DND-41 (cell line): ENCODE results near the gene AFAP1.

ENCODE experiments used
- ATAC-seq: fragments of 200-7000 bp; cut with Tn5 transposase; 3 replicates; pipeline ENCODE4 v1.9.1; 2021; ENCODE audit warnings: low read depth; ENCODE audit not compliant: insufficient read depth
- DNase-seq: peaks from one replicate; pipeline ENCODE4 v3.0.0-alpha.2; 2020
- H2AFZ ChIP-seq: 2 replicates; pipeline ENCODE4 v1.6.0; 2012; ENCODE audit warnings: low read depth, low read length
- H3K27ac ChIP-seq: 2 replicates; pipeline ENCODE4 v1.5.1; 2012; ENCODE audit warnings: low read length, inconsistent platforms
- H3K27me3 ChIP-seq: fragments of 200-600 bp; sonication (generic); 2 replicates; pipeline ENCODE4 v1.6.0; 2012; ENCODE audit warnings: low read length, mild to moderate bottlenecking, inconsistent platforms; ENCODE audit not compliant: insufficient read depth, poor library complexity
- H3K36me3 ChIP-seq: 2 replicates; pipeline ENCODE4 v1.5.1; 2012; ENCODE audit warnings: low read length, inconsistent platforms; ENCODE audit not compliant: insufficient read depth
- H3K4me1 ChIP-seq: 2 replicates; pipeline ENCODE4 v1.5.1; 2012; ENCODE audit warnings: mild to moderate bottlenecking, low read length; ENCODE audit not compliant: insufficient read depth
- H3K4me2 ChIP-seq: 2 replicates; pipeline ENCODE4 v1.6.0; 2012; ENCODE audit warnings: mild to moderate bottlenecking, moderate library complexity, low read length, inconsistent platforms; ENCODE audit not compliant: insufficient read depth
- H3K4me3 ChIP-seq, 2 experiments: fragments of 200-600 bp in 1 of 2; shearing (Covaris generic) in 1 of 2; 2 replicates each; pipeline ENCODE4 v1.5.1; 2012 to 2016; ENCODE audit warnings: inconsistent platforms in 2 of 2, low read length in 2 of 2, mild to moderate bottlenecking in 2 of 2, low read depth in 1 of 2, moderate library complexity in 1 of 2
- H3K79me2 ChIP-seq: 2 replicates; pipeline ENCODE4 v1.6.0; 2012; ENCODE audit warnings: low read length, inconsistent platforms; ENCODE audit not compliant: insufficient read depth
- H3K9ac ChIP-seq: 2 replicates; pipeline ENCODE4 v1.6.0; 2012; ENCODE audit warnings: low read depth, mild to moderate bottlenecking, inconsistent platforms, low read length, moderate library complexity
- H3K9me3 ChIP-seq: 2 replicates; pipeline ENCODE4 v1.5.1; 2012; ENCODE audit warnings: low read length, moderate library complexity, mild to moderate bottlenecking, inconsistent platforms; ENCODE audit not compliant: insufficient read depth, severe bottlenecking
- H4K20me1 ChIP-seq: 2 replicates; pipeline ENCODE4 v1.6.0; 2012; ENCODE audit warnings: low read length; ENCODE audit not compliant: insufficient read depth
- EZH2 ChIP-seq: IDR thresholded peaks from 3 replicates; pipeline ENCODE4 v1.6.1; 2012; ENCODE audit warnings: borderline replicate concordance, low read depth, mild to moderate bottlenecking, moderate library complexity, low read length, inconsistent platforms; ENCODE audit not compliant: severe bottlenecking
- TF ChIP-seq, protein P1 (sequence below): IDR thresholded peaks from 2 replicates; pipeline ENCODE4 v1.5.1; 2012; ENCODE audit warnings: borderline replicate concordance, low read length, moderate library complexity, mild to moderate bottlenecking; ENCODE audit not compliant: poor library complexity, severe bottlenecking; ENCODE audit errors: extremely low read depth

The AFAP1 gene

GRCh38 chr4:7778510-7779431, 160.9 kb downstream of the AFAP1 start:
- TF ChIP-seq EZH2 = no peak
- TF ChIP-seq, protein P1, sequence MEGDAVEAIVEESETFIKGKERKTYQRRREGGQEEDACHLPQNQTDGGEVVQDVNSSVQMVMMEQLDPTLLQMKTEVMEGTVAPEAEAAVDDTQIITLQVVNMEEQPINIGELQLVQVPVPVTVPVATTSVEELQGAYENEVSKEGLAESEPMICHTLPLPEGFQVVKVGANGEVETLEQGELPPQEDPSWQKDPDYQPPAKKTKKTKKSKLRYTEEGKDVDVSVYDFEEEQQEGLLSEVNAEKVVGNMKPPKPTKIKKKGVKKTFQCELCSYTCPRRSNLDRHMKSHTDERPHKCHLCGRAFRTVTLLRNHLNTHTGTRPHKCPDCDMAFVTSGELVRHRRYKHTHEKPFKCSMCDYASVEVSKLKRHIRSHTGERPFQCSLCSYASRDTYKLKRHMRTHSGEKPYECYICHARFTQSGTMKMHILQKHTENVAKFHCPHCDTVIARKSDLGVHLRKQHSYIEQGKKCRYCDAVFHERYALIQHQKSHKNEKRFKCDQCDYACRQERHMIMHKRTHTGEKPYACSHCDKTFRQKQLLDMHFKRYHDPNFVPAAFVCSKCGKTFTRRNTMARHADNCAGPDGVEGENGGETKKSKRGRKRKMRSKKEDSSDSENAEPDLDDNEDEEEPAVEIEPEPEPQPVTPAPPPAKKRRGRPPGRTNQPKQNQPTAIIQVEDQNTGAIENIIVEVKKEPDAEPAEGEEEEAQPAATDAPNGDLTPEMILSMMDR = no peak
- ATAC-seq = peak; percentile 45; the same call in 1 of the 3 replicates
- no peak for DNase-seq
- Histone ChIP-seq H4K20me1 (no peaks in the 10 kb centered on the region), H3K79me2 (no peaks in the 10 kb centered on the region), H3K36me3 (no peaks in the 10 kb centered on the region), H3K4me2 (peak overlapping the region; percentile 26; the same call in 1 of the 2 replicates), H3K9ac (no peak overlapping the region), H3K27me3 (peaks cover 8% of the 10 kb centered on the region), H3K4me1 (peaks cover 7% of the 10 kb centered on the region; the same call in 1 of the 2 replicates), H3K27ac (no peak overlapping the region), H3K9me3 (no peaks in the 10 kb centered on the region), H3K4me3 (no peak overlapping the region; a peak in 1 of 4 replicates), H2AFZ (peak overlapping the region; percentile 17)

GRCh38 chr4:7777871-7778509, 161.7 kb downstream of the AFAP1 start:
- ATAC-seq (no peak), DNase-seq (no peak)
- Histone ChIP-seq H3K79me2 (no peaks in the 10 kb centered on the region), H3K27ac (no peak overlapping the region), H2AFZ (no peak overlapping the region), H3K9ac (no peak overlapping the region), H3K4me2 (no peak overlapping the region), H3K36me3 (no peaks in the 10 kb centered on the region), H4K20me1 (no peaks in the 10 kb centered on the region), H3K27me3 (peaks cover 8% of the 10 kb centered on the region), H3K4me1 (peaks cover 7% of the 10 kb centered on the region; the same call in 1 of the 2 replicates), H3K4me3 (no peak overlapping the region), H3K9me3 (no peaks in the 10 kb centered on the region)
- no peak for TF ChIP-seq EZH2
- TF ChIP-seq, protein P1 = no peak

GRCh38 chr4:7777017-7777710, 162.5 kb downstream of the AFAP1 start:
- H3K36me3 ChIP-seq = no peaks in the 10 kb centered on the region
- peaks cover 7% of the 10 kb centered on the region; the same call in 1 of the 2 replicates for H3K4me1 ChIP-seq
- H3K27ac ChIP-seq = no peak overlapping the region
- H3K27me3 ChIP-seq = peaks cover 8% of the 10 kb centered on the region
- H3K9me3 ChIP-seq = no peaks in the 10 kb centered on the region
- TF ChIP-seq, protein P1 = no peak
- TF ChIP-seq EZH2 = no peak
- H3K79me2 ChIP-seq = no peaks in the 10 kb centered on the region
- H4K20me1 ChIP-seq = no peaks in the 10 kb centered on the region
- no peak overlapping the region for H2AFZ ChIP-seq
- no peak for ATAC-seq
- H3K4me3 ChIP-seq = no peak overlapping the region
- H3K4me2 ChIP-seq = no peak overlapping the region
- H3K9ac ChIP-seq = no peak overlapping the region
- DNase-seq = no peak
